ENCODE results near the gene TAS2R16.

The TAS2R16 gene

GRCh38 chr7:123034106-123034505 lies 38.6 kb upstream of the TAS2R16 start:
- H3K9me3 ChIP-seq (ENCODE audit: insufficient read depth, low read depth, low read length): no peaks in the 10 kb centered on the region
- H3K79me1 ChIP-seq (ENCODE audit: low read length): no peaks in the 10 kb centered on the region
- H3K23ac ChIP-seq (ENCODE audit: low read length): no peak overlapping the region
- H3K27me3 ChIP-seq (ENCODE audit: insufficient read depth, low read length): no peaks in the 10 kb centered on the region
- no peak overlapping the region for H3K27ac ChIP-seq (ENCODE audit: low read depth, low read length)
- no peak overlapping the region for H3K4me2 ChIP-seq (ENCODE audit: low read length)
- H4K12ac ChIP-seq (ENCODE audit: low read depth, low read length): no peak overlapping the region
- H3K4ac ChIP-seq (ENCODE audit: low read depth, low read length): no peak overlapping the region
- no peak overlapping the region for H2BK120ac ChIP-seq (ENCODE audit: insufficient read depth, low read length, poor library complexity)
- no peak overlapping the region for H4K91ac ChIP-seq (ENCODE audit: low read depth, low read length)
- no peak overlapping the region for H2AK5ac ChIP-seq (ENCODE audit: low read length)
- no peak overlapping the region for H3K4me3 ChIP-seq (ENCODE audit: low read depth, low read length)
- no peaks in the 10 kb centered on the region for H3K79me2 ChIP-seq (ENCODE audit: control insufficient read depth, insufficient read depth, low read length, poor library complexity)
- H3K14ac ChIP-seq (ENCODE audit: low read length): no peak overlapping the region
- H3K18ac ChIP-seq (ENCODE audit: low read length): no peak overlapping the region
- H4K8ac ChIP-seq (ENCODE audit: low read depth, low read length): no peak overlapping the region
- no peak overlapping the region for H3K9ac ChIP-seq (ENCODE audit: low read length)
- no CpG with 5 or more reads among the region's 1 CpG for WGBS (ENCODE audit: extremely low coverage, insufficient coverage, insufficient read length)
- no peak overlapping the region for H2BK5ac ChIP-seq (ENCODE audit: low read depth, low read length, poor library complexity)
- DNase-seq: no peak
- H3K4me1 ChIP-seq (ENCODE audit: control insufficient read depth in 1 of 2, insufficient read depth in 2 of 2, low read length in 2 of 2): no peaks in the 10 kb centered on the region
- no peak overlapping the region for H2AFZ ChIP-seq (ENCODE audit: insufficient read depth, low read length, poor library complexity)
- no peaks in the 10 kb centered on the region for H3K36me3 ChIP-seq (ENCODE audit: control insufficient read depth in 1 of 2, insufficient read depth in 2 of 2, low read length in 2 of 2)
- no peak overlapping the region for H2BK12ac ChIP-seq (ENCODE audit: low read length)

- WGBS (ENCODE audit: extremely low coverage, insufficient coverage, insufficient read length): no CpG with 5 or more reads among the region's 4 CpGs
- Histone ChIP-seq H3K27me3 (ENCODE audit: insufficient read depth, low read length) (no peaks in the 10 kb centered on the region), H4K12ac (ENCODE audit: low read depth, low read length) (no peak overlapping the region), H3K4me2 (ENCODE audit: low read length) (no peak overlapping the region), H3K14ac (ENCODE audit: low read length) (no peak overlapping the region), H3K79me1 (ENCODE audit: low read length) (no peaks in the 10 kb centered on the region), H3K4me3 (ENCODE audit: low read depth, low read length) (no peak overlapping the region), H3K9ac (ENCODE audit: low read length) (no peak overlapping the region), H2BK12ac (ENCODE audit: low read length) (no peak overlapping the region), H2AFZ (ENCODE audit: insufficient read depth, low read length, poor library complexity) (no peak overlapping the region), H4K8ac (ENCODE audit: low read depth, low read length) (no peak overlapping the region), H2BK5ac (ENCODE audit: low read depth, low read length, poor library complexity) (no peak overlapping the region), H3K18ac (ENCODE audit: low read length) (no peak overlapping the region), H3K27ac (ENCODE audit: low read depth, low read length) (no peak overlapping the region), H3K4ac (ENCODE audit: low read depth, low read length) (no peak overlapping the region), H3K9me3 (ENCODE audit: insufficient read depth, low read depth, low read length) (no peaks in the 10 kb centered on the region), H4K91ac (ENCODE audit: low read depth, low read length) (no peak overlapping the region), H3K36me3 (ENCODE audit: control insufficient read depth in 1 of 2, insufficient read depth in 2 of 2, low read length in 2 of 2) (no peaks in the 10 kb centered on the region), H3K4me1 (ENCODE audit: control insufficient read depth in 1 of 2, insufficient read depth in 2 of 2, low read length in 2 of 2) (no peaks in the 10 kb centered on the region), H3K23ac (ENCODE audit: low read length) (no peak overlapping the region), H3K79me2 (ENCODE audit: control insufficient read depth, insufficient read depth, low read length, poor library complexity) (no peaks in the 10 kb centered on the region), H2BK120ac (ENCODE audit: insufficient read depth, low read length, poor library complexity) (no peak overlapping the region), H2AK5ac (ENCODE audit: low read length) (no peak overlapping the region)
- no peak for DNase-seq
Observed at GRCh38 chr7:123030631-123031030, 35.1 kb upstream of the TAS2R16 start.

- Histone ChIP-seq H4K12ac (ENCODE audit: low read depth, low read length) (no peak overlapping the region), H3K27ac (ENCODE audit: low read depth, low read length) (no peak overlapping the region), H3K4ac (ENCODE audit: low read depth, low read length) (no peak overlapping the region), H2BK12ac (ENCODE audit: low read length) (no peak overlapping the region), H2AFZ (ENCODE audit: insufficient read depth, low read length, poor library complexity) (no peak overlapping the region), H3K14ac (ENCODE audit: low read length) (no peak overlapping the region), H3K4me2 (ENCODE audit: low read length) (no peak overlapping the region), H3K79me1 (ENCODE audit: low read length) (no peaks in the 10 kb centered on the region), H3K36me3 (ENCODE audit: control insufficient read depth in 1 of 2, insufficient read depth in 2 of 2, low read length in 2 of 2) (no peaks in the 10 kb centered on the region), H2BK5ac (ENCODE audit: low read depth, low read length, poor library complexity) (no peak overlapping the region), H3K4me1 (ENCODE audit: control insufficient read depth in 1 of 2, insufficient read depth in 2 of 2, low read length in 2 of 2) (no peaks in the 10 kb centered on the region), H3K4me3 (ENCODE audit: low read depth, low read length) (no peak overlapping the region), H4K8ac (ENCODE audit: low read depth, low read length) (no peak overlapping the region), H3K9me3 (ENCODE audit: insufficient read depth, low read depth, low read length) (no peaks in the 10 kb centered on the region), H3K23ac (ENCODE audit: low read length) (no peak overlapping the region), H4K91ac (ENCODE audit: low read depth, low read length) (no peak overlapping the region), H3K9ac (ENCODE audit: low read length) (no peak overlapping the region), H2BK120ac (ENCODE audit: insufficient read depth, low read length, poor library complexity) (no peak overlapping the region), H3K79me2 (ENCODE audit: control insufficient read depth, insufficient read depth, low read length, poor library complexity) (no peaks in the 10 kb centered on the region), H3K18ac (ENCODE audit: low read length) (no peak overlapping the region), H3K27me3 (ENCODE audit: insufficient read depth, low read length) (no peaks in the 10 kb centered on the region), H2AK5ac (ENCODE audit: low read length) (no peak overlapping the region)
- no peak for DNase-seq
- no CpG with 5 or more reads among the region's 3 CpGs for WGBS (ENCODE audit: extremely low coverage, insufficient coverage, insufficient read length)
Observed at GRCh38 chr7:123028339-123028738, 32.8 kb upstream of the TAS2R16 start.

GRCh38 chr7:123026251-123026650 lies 30.8 kb upstream of the TAS2R16 start:
- no peak for DNase-seq
- Histone ChIP-seq H3K27me3 (ENCODE audit: insufficient read depth, low read length) (no peaks in the 10 kb centered on the region), H3K18ac (ENCODE audit: low read length) (no peak overlapping the region), H3K27ac (ENCODE audit: low read depth, low read length) (no peak overlapping the region), H2BK5ac (ENCODE audit: low read depth, low read length, poor library complexity) (no peak overlapping the region), H3K9me3 (ENCODE audit: insufficient read depth, low read depth, low read length) (no peaks in the 10 kb centered on the region), H4K91ac (ENCODE audit: low read depth, low read length) (no peak overlapping the region), H3K79me2 (ENCODE audit: control insufficient read depth, insufficient read depth, low read length, poor library complexity) (no peaks in the 10 kb centered on the region), H3K4me2 (ENCODE audit: low read length) (no peak overlapping the region), H3K23ac (ENCODE audit: low read length) (no peak overlapping the region), H2BK120ac (ENCODE audit: insufficient read depth, low read length, poor library complexity) (no peak overlapping the region), H2AK5ac (ENCODE audit: low read length) (no peak overlapping the region), H4K8ac (ENCODE audit: low read depth, low read length) (no peak overlapping the region), H2AFZ (ENCODE audit: insufficient read depth, low read length, poor library complexity) (no peak overlapping the region), H3K79me1 (ENCODE audit: low read length) (no peaks in the 10 kb centered on the region), H3K4ac (ENCODE audit: low read depth, low read length) (no peak overlapping the region), H4K12ac (ENCODE audit: low read depth, low read length) (no peak overlapping the region), H3K36me3 (ENCODE audit: control insufficient read depth in 1 of 2, insufficient read depth in 2 of 2, low read length in 2 of 2) (no peaks in the 10 kb centered on the region), H3K14ac (ENCODE audit: low read length) (no peak overlapping the region), H2BK12ac (ENCODE audit: low read length) (no peak overlapping the region), H3K9ac (ENCODE audit: low read length) (no peak overlapping the region), H3K4me3 (ENCODE audit: low read depth, low read length) (no peak overlapping the region), H3K4me1 (ENCODE audit: control insufficient read depth in 1 of 2, insufficient read depth in 2 of 2, low read length in 2 of 2) (no peaks in the 10 kb centered on the region)
- WGBS (ENCODE audit: extremely low coverage, insufficient coverage, insufficient read length): 100% methylated on average over 1 of the region's 2 CpGs

All from trophoblast cell (in vitro differentiated cells and primary cell).